Measurements from ENCODE around the gene KNDC1.
"Not testable (repeated sequence)": the region's sequence is repeated elsewhere in the genome, so short reads cannot be mapped to it uniquely, and the experiment has no call there.

KNDC1 gene

GRCh38 chr10:133230387-133231195 is 70.6 kb downstream of the KNDC1 start:
- DNase-seq = no peak

- no peak for DNase-seq
These were observed 71.4 kb downstream of the KNDC1 start for GRCh38 chr10:133231244-133231945.

GRCh38 chr10:133231946-133232574 is 72.0 kb downstream of the KNDC1 start:
- no peak for DNase-seq

GRCh38 chr10:133234796-133235195 is 74.8 kb downstream of the KNDC1 start:
- DNase-seq = not testable (repeated sequence)

- DNase-seq = no peak
These were observed 75.3 kb downstream of the KNDC1 start for GRCh38 chr10:133235265-133235855.

- no peak for DNase-seq
These were observed 75.9 kb downstream of the KNDC1 start for GRCh38 chr10:133235932-133236331.

DNA sequence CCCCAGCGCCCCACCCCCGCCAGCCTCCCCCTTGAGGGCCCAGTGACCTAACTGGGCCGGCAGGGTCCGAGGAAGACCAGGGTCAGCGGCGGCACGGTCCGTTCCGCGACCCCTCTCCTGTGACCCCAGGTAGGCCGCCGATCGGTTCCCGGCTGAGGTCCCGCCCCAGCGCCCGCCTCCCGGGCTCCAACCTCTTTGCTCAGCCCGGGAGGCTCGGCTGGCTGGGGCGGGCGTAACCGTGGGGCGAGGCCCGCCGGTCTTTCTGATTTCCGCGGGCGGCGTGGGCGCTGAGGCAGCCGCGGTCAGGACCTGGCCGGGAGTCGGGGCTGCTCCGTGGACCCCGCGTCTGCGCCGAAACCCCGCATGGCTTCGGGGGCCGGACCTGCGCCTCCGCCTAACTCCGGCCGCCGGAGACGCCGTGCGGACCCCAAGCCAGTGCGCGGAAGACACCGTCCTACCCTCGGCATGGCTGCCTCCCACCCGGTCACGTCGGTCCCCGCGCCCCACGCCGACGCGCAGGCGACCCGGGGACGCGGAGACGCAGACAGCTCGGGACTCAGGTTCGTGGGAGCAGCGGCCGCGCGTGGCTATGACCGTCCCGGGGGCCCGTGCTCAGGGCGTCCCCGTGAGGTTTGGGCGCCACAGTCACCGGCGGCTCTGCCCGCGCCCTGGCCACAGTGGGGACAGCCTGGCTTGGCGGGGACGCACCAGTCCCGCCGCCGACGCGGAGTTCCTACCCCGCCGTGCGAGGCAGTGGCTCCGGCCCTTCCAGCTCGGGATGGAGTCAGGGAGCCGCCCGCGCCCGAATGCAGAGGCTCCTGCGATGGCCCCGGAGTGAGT is 76.6 kb downstream of the KNDC1 start:
- no peak for DNase-seq

GRCh38 chr10:133237241-133237587 is 77.2 kb downstream of the KNDC1 start:
- no peak for DNase-seq

- no peak for DNase-seq
These were observed 77.8 kb downstream of the KNDC1 start, which contains the start of gene VENTX for GRCh38 chr10:133237588-133238465. VENTX (plus strand) TSS chr10:133237855; CDS start chr10:133237915, 60 bp downstream.

- no peak for DNase-seq
These were observed 78.4 kb downstream of the KNDC1 start for GRCh38 chr10:133238466-133238804.

DNA sequence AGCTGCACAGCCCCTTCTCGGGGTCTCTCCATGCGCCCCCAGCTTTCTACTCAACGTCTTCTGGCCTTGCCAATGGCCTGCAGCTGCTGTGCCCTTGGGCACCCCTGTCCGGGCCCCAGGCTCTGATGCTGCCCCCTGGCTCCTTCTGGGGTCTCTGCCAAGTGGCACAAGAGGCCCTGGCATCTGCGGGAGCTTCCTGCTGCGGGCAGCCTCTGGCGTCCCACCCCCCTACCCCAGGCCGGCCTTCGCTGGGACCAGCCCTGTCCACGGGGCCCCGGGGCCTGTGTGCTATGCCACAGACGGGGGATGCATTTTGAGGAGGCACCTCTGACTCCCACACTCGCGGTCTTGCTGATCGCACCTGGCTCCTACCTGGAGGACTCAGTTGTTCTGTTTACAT is 80.0 kb downstream of the KNDC1 start:
- DNase-seq = no peak

GRCh38 chr10:133241501-133242205 is 81.6 kb downstream of the KNDC1 start:
- DNase-seq = no peak

GRCh38 chr10:133242611-133243356 is 82.8 kb downstream of the KNDC1 start:
- no peak for DNase-seq

- DNase-seq = no peak
These were observed 83.6 kb downstream of the KNDC1 start for GRCh38 chr10:133243593-133243992.

DNA sequence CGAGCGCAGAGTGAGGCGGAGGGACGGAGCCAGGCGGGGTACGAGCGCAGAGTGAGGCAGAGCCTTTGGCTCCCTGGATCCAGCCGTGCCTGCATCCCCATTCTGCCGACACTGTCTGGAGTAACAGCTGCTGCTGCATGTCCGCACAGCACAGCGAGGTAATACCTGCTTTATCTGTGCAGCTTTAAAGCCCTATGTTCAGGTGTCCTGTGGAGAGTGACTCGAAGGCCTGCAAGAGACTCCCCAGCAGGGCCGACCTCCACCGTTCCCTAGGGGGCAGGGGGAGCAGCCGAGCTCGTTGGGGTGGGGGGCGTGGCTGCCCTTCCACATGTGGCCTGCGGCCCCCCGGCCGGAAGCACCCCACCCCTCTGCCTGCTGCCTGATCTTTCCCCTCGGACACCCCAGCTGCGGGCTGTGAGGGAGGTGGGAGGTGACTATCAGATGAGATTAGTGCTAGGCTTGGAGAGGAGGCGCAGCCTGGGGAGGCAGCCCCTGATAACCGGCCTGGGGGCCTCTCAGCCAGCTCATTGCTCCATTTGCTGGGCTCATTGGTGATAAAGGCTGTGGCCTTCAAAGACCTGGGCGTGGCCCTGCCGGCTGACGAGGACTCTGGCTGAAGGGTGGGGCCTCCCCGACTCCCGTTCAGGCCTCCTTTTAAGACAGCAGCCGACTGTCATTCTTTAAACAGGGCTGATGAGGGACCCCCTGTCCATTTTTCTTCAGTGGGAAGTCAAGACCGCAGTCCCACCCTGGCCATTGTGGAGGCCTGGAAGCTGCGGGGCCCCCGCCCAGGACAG is 85.6 kb downstream of the KNDC1 start:
- DNase-seq = no peak

GRCh38 chr10:133246236-133246626 is 86.2 kb downstream of the KNDC1 start:
- no peak for DNase-seq

DNA sequence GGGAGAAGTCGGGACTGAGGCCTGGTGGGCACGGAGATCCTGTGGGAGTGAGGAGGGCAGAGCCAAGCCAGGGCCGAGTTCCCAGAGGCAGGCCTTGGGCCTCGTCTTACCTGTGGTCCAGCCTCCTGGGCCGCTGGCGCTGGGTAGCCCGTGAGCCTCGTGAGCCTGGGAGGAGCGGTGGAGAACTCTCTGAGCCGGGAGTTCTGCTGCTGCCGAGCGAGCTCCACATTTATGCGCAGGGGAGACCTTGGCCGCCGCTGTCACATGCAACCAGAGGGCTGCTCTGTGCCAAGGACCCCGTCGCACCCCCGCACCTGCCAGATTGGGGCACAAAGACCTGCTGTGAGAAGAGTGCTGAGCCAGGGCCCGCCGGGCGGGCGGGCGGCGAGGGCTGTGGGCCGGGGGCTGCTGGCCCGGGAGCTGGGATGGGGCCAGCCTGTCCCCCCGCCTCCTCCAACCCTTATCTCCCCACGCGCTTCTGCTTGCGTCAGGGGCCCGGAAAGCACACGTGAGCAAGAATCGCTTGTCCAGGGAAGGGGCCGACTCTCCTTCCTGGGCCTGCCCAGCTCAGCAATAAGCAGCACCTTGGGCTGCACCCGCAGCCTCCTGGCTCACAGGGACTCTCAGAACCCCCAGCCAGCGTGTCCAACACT is 87.8 kb downstream of the KNDC1 start:
- DNase-seq = no peak

DNA sequence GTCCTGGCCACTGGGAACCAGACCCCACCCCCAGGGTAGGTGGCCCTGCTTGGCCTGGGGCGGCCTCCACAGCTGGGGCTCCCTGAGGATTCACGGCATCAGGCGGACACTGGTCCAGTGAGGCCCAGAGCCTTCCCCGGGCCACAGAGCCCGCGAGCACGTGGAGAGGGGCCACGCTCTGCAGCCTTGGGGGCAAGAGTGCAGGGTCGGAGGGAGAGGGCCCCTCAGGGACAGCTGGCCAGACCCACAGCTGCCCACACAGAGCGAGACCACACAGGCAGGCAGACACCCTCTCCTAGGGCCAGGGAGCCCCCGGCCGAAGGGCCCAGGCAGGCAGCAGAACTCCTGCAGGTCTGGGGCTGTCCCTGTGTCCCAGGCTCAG is 88.3 kb downstream of the KNDC1 start:
- no peak for DNase-seq

All from NCI-H187 (cell line).